Breast epithelium (tissue), 4 donors: ENCODE results near the gene ARL13A. TPM values are rescaled to one million over a fixed set of nuclear protein-coding genes. Genes with fewer than 3 reads are reported as not detected.

ENCODE experiments used
- DNase-seq, 2 donors: peaks; one replicate each; pipeline ENCODE4 v3.0.0-alpha.2; 2019; ENCODE audit warnings: low spot score in 2 of 2
- H3K27ac ChIP-seq, 2 donors: fragments of 200-600 bp; sonication (generic) in 1 of 2; one replicate each; pipeline ENCODE4 v1.5.1; 2016 to 2019; ENCODE audit warnings: mild to moderate bottlenecking in 1 of 2
- H3K27me3 ChIP-seq, 2 donors: fragments of 200-600 bp; sonication (generic) in 1 of 2; one replicate each; pipeline versions ENCODE4 v1.5.1 to v1.6.0; 2017 to 2019; ENCODE audit warnings: control low read depth in 1 of 2, mild to moderate bottlenecking in 1 of 2
- H3K36me3 ChIP-seq: fragments of 200-600 bp; one replicate; pipeline ENCODE4 v1.5.1; 2019
- H3K4me1 ChIP-seq, 2 donors: fragments of 200-600 bp; sonication (generic); one replicate each; pipeline ENCODE4 v1.5.1; 2016 to 2019; ENCODE audit warnings: control low read depth in 1 of 2
- H3K4me3 ChIP-seq, 3 donors: fragments of 200-600 bp; sonication (generic); 1 replicate in 2 of 3; 2 replicates in 1 of 3; pipeline ENCODE4 v1.5.1; 2016 to 2019; ENCODE audit warnings: mild to moderate bottlenecking in 3 of 3, moderate library complexity in 2 of 3
- H3K9me3 ChIP-seq, 2 donors: fragments of 200-600 bp; sonication (generic) in 1 of 2; one replicate each; pipeline ENCODE4 v1.5.1; 2016 to 2019; ENCODE audit warnings: control low read depth in 1 of 2
- POLR2A ChIP-seq: fragments of 450-650 bp; IDR thresholded peaks from one replicate; pipeline ENCODE4 v1.6.1; 2016; ENCODE audit warnings: antibody characterized with exemption, mild to moderate bottlenecking, moderate library complexity
- POLR2AphosphoS5 ChIP-seq, 3 donors: sonication (generic); formaldehyde crosslinking; IDR thresholded peaks; one replicate each; pipeline ENCODE4 v1.6.1; 2017; ENCODE audit warnings: antibody characterized with exemption in 3 of 3
- intact Hi-C: fragments of 100-400 bp; cut with DNase I; formaldehyde crosslinking; loops from one replicate; pipeline ENCODE4 v1.15.1; 2023; ENCODE audit warnings: low total_unique reads
- total RNA-seq, 3 donors: library from RNA; depleted of rRNA; stranded (reverse); fragments of >200 nt; gene quantifications; one replicate each; pipeline ENCODE4 v1.1.0, GENCODE V29; 2016
- TF ChIP-seq, protein P1 (sequence below), 3 donors: fragments of 450-650 bp; IDR thresholded peaks; one replicate each; pipeline ENCODE4 v1.5.1; 2016 to 2017; ENCODE audit warnings: antibody characterized with exemption in 3 of 3, mild to moderate bottlenecking in 3 of 3, moderate library complexity in 3 of 3

Gene ARL13A
- total RNA-seq, 3 donors from 2014 or later = not detected

DNA sequence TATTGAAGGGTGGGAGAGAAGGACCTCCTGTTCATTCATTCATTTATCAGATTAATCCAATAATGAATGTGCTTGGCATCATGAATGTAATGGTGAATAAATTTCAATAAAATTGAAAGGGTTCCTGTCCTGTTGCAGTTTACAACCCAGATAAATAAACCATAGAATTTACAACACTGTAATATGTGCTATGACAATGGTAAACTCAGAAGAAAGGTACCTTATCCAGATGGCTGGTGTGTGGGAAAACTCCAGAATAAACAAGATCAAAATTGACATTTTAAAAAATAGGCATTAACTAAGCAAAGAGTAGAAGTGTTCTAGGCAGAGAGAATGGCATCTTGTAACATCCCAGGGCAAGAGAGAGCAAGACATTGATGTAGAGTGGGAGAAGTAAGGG is 15.3 kb downstream of the ARL13A start:
- Histone ChIP-seq H3K4me1 (no peaks in the 10 kb centered on the region), H3K27me3 (peaks cover 0 to 13% of the 10 kb centered on the region in 2 donors), H3K4me3 (no peak overlapping the region), H3K27ac (no peak overlapping the region), H3K9me3 (no peaks in the 10 kb centered on the region), H3K36me3 (no peaks in the 10 kb centered on the region)
- no peak for DNase-seq
- intact Hi-C loops = no loop called here
- TF ChIP-seq POLR2A (no peak), POLR2AphosphoS5 (IDR thresholded peaks at IDR 0.05) (no peak)

DNA sequence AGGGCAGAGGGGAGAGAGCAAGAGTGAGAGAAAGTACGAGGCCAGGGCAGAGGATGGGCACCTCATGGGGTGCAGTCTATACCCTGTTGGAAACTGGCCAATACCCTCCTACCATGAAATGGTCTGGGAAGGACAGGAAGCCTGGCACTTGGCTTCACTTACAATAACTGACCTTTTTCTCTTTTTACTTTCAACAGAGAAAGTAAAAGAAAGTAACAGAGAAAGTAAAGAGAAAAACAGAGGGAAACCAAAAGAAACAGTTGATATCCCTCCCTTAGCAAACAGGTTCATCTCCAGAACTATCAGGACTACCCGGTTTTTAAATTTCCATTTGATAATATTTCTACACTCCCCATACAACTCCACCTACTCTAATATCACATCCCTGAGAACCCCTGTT is 20.6 kb downstream of the ARL13A start:
- Histone ChIP-seq H3K27ac (no peak overlapping the region), H3K27me3 (peaks cover 0 to 16% of the 10 kb centered on the region in 2 donors), H3K4me3 (no peak overlapping the region), H3K9me3 (no peaks in the 10 kb centered on the region), H3K4me1 (no peaks in the 10 kb centered on the region), H3K36me3 (no peaks in the 10 kb centered on the region)
- no peak for DNase-seq
- intact Hi-C loops = no loop called here
- TF ChIP-seq, protein P1, sequence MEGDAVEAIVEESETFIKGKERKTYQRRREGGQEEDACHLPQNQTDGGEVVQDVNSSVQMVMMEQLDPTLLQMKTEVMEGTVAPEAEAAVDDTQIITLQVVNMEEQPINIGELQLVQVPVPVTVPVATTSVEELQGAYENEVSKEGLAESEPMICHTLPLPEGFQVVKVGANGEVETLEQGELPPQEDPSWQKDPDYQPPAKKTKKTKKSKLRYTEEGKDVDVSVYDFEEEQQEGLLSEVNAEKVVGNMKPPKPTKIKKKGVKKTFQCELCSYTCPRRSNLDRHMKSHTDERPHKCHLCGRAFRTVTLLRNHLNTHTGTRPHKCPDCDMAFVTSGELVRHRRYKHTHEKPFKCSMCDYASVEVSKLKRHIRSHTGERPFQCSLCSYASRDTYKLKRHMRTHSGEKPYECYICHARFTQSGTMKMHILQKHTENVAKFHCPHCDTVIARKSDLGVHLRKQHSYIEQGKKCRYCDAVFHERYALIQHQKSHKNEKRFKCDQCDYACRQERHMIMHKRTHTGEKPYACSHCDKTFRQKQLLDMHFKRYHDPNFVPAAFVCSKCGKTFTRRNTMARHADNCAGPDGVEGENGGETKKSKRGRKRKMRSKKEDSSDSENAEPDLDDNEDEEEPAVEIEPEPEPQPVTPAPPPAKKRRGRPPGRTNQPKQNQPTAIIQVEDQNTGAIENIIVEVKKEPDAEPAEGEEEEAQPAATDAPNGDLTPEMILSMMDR (IDR thresholded peaks at IDR 0.05) = no peak
- TF ChIP-seq POLR2AphosphoS5 (IDR thresholded peaks at IDR 0.05) (no peak), POLR2A (no peak)

DNA sequence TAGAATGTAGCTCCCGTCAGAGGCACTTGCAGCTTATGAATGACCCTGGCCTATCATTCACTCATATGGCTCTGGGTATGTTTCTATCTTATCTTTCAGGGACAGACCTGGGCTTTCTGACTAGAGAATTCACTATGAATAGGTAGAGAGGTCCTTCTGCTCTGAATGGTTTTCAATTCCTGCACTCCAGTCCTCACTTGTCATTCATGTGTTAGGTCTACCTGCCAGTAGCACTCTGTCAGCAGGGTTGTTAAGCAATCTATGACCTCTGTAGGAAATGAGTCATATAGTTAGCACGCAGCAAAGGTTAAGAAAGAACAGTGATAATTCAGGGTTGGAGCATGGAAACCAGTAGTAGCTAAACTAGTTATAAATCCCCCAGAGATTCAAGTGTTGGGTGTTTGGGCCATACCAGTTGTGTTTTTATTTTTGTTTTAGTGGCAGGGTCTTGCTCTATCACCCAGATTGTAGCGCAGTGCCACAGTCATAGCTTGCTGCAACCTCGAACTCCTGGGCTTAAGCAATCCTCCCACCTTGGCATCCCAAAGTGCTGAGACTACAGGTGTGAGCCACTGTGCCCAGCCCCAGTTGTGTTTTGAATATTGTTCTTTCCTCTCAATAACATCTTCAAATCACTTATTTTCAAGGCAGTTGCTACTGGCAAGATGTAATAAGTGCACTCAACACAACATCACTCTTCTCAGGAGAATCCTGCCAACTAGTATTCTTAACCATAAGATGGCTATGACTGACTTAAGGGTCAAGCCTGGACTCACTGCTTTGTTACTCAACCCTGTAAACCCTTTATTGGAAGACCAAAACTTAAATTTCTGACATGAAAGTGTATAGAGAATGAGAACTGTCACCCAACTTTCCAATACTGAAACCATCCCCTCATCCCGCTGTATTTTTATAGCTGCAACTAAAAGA is 25.1 kb downstream of the ARL13A start:
- no peak overlapping the region for H3K4me3 ChIP-seq
- peaks cover 0 to 9% of the 10 kb centered on the region in 2 donors for H3K27me3 ChIP-seq
- no peak for TF ChIP-seq POLR2A
- TF ChIP-seq, protein P1 (IDR thresholded peaks at IDR 0.05) = no peak
- no peak for TF ChIP-seq POLR2AphosphoS5 (IDR thresholded peaks at IDR 0.05)
- no peaks in the 10 kb centered on the region for H3K9me3 ChIP-seq
- no peak overlapping the region for H3K27ac ChIP-seq
- H3K36me3 ChIP-seq = no peaks in the 10 kb centered on the region
- DNase-seq = no peak
- intact Hi-C loops = no loop called here
- no peaks in the 10 kb centered on the region for H3K4me1 ChIP-seq

DNA sequence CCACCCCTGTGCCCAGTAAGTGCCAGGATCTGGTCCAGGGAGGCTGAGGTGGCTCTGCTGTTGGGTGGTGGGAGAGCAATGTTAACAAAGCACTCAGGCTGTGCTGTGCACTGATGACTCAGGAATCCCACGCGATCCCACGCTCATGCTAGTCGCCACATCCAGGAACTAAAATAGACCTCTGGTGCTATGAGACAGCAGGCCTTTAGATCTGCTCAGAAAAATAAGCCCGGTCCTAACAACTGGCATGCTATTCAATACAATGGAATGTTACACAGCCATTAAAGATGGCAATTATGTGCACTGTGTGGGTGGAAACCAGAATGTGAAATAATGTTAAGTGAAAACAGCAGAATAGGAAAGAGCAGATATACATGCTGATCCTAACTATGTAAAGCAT is 26.0 kb downstream of the ARL13A start:
- no peaks in the 10 kb centered on the region for H3K4me1 ChIP-seq
- intact Hi-C loops = no loop called here
- no peak overlapping the region for H3K27ac ChIP-seq
- no peak for DNase-seq
- H3K36me3 ChIP-seq = no peaks in the 10 kb centered on the region
- H3K4me3 ChIP-seq = no peak overlapping the region
- H3K9me3 ChIP-seq = no peaks in the 10 kb centered on the region
- TF ChIP-seq POLR2A (no peak), POLR2AphosphoS5 (IDR thresholded peaks at IDR 0.05) (no peak)
- TF ChIP-seq, protein P1 (IDR thresholded peaks at IDR 0.05) = no peak
- peaks cover 0 to 11% of the 10 kb centered on the region in 2 donors for H3K27me3 ChIP-seq

DNA sequence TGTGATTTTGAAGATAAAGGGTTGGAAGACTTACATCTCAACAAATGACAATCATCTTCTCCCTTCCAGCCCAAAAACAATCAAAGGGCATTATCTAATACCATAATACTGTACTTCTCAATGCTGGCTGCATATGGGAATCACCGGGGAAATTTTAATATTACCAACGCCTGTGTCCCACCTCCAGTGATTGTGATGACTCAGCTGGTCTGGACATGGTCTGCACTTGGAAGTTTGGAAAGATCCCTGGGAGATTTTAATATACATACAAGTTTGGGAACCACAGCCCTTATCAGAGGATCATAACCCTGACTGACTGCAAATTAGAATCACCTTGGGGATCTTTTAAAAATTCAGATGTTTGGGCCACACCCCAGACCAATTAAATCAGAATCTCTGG is 29.9 kb downstream of the ARL13A start:
- H3K9me3 ChIP-seq = no peaks in the 10 kb centered on the region
- TF ChIP-seq, protein P1 (IDR thresholded peaks at IDR 0.05) = no peak
- no peak for TF ChIP-seq POLR2AphosphoS5 (IDR thresholded peaks at IDR 0.05)
- no peak for TF ChIP-seq POLR2A
- intact Hi-C loops = no loop called here
- H3K27me3 ChIP-seq = peaks cover 0 to 7% of the 10 kb centered on the region in 2 donors
- H3K36me3 ChIP-seq = no peaks in the 10 kb centered on the region
- H3K4me3 ChIP-seq = no peak overlapping the region
- no peaks in the 10 kb centered on the region for H3K4me1 ChIP-seq
- no peak for DNase-seq
- no peak overlapping the region for H3K27ac ChIP-seq
